GM12864 (cell line): ENCODE data around the gene COL9A3.

Experiments
- DNase-seq: peaks from one replicate; pipeline ENCODE4 v3.0.0-alpha.2; 2011; ENCODE audit warnings: low read depth
- H3K4me3 ChIP-seq: 2 replicates; pipeline ENCODE4 v1.5.1; 2011; ENCODE audit warnings: mild to moderate bottlenecking, low read depth, low read length, control low read depth
- CTCF ChIP-seq: IDR thresholded peaks from 2 replicates; pipeline ENCODE4 v1.5.1; 2011; ENCODE audit warnings: low read depth, mild to moderate bottlenecking, moderate library complexity, low read length, control low read depth, inconsistent platforms; ENCODE audit errors: missing control alignments

The COL9A3 gene

GRCh38 chr20:62816884-62817873 lies at the start of gene COL9A3:
TSS of gene COL9A3 (plus strand) at chr20:62817050. CDS start at chr20:62817065, 15 bp downstream.
- TF ChIP-seq CTCF = no peak
- no peak within 1 kb of the TSS for H3K4me3 ChIP-seq
- no peak for DNase-seq

GRCh38 chr20:62768234-62768546 lies 48.7 kb upstream of the COL9A3 start:
- no peak overlapping the region for H3K4me3 ChIP-seq
- DNase-seq = no peak
- no peak for TF ChIP-seq CTCF

- H3K4me3 ChIP-seq = no peak overlapping the region
- no peak for TF ChIP-seq CTCF
- no peak for DNase-seq
Observed at GRCh38 chr20:62768551-62769287, 48.1 kb upstream of the COL9A3 start.

- no peak for DNase-seq
- no peak overlapping the region for H3K4me3 ChIP-seq
- TF ChIP-seq CTCF = no peak
Observed at GRCh38 chr20:62769346-62770071, 47.3 kb upstream of the COL9A3 start.

- TF ChIP-seq CTCF = no peak
Observed at GRCh38 chr20:62770111-62770910, 46.5 kb upstream of the COL9A3 start.

GRCh38 chr20:62770916-62771315 lies 45.9 kb upstream of the COL9A3 start:
- no peak for DNase-seq
- no peak for TF ChIP-seq CTCF

More at GRCh38 chr20:62770111-62770910, 46.5 kb upstream of the COL9A3 start:
- no peak for DNase-seq
- no peak overlapping the region for H3K4me3 ChIP-seq

More at GRCh38 chr20:62770916-62771315, 45.9 kb upstream of the COL9A3 start:
- no peak overlapping the region for H3K4me3 ChIP-seq
